ENCODE measurements around the gene REM2.
A peak's percentile ranks its signal among the peaks of the same experiment; 100 is the strongest.

The REM2 gene

GRCh38 chr14:22926316-22926715, 43.3 kb downstream of the REM2 start:
- Histone ChIP-seq H2AFZ (ENCODE audit: low read length) (no peak overlapping the region), H3K4me1 (ENCODE audit: insufficient read depth, low read length, poor library complexity, severe bottlenecking) (peaks cover 11% of the 10 kb centered on the region), H3K4me3 (ENCODE audit: low read length, poor library complexity, severe bottlenecking) (peak overlapping the region; percentile 12), H3F3A (ENCODE audit: low read depth) (no peaks in the 10 kb centered on the region), H3K36me3 (ENCODE audit: insufficient read depth, low read length) (peaks cover 28% of the 10 kb centered on the region; the same call in 1 of the 2 replicates), H3K79me2 (ENCODE audit: insufficient read depth, low read length) (peaks cover 34% of the 10 kb centered on the region), H3K9ac (ENCODE audit: low read depth, low read length, poor library complexity, severe bottlenecking) (no peak overlapping the region), H3K9me2 (replicated peaks; ENCODE audit: low read depth, low read length) (no peaks in the 10 kb centered on the region), H4K20me1 (ENCODE audit: insufficient read depth, low read length, poor library complexity, severe bottlenecking) (no peaks in the 10 kb centered on the region), H3K4me2 (ENCODE audit: low read depth, low read length, poor library complexity, severe bottlenecking) (peak overlapping the region; percentile 92), H3K9me3 (ENCODE audit: insufficient read depth, low read depth, low read length) (no peaks in the 10 kb centered on the region), H3K27me3 (ENCODE audit: insufficient read depth, low read length, poor library complexity, severe bottlenecking) (no peaks in the 10 kb centered on the region)
- TF ChIP-seq CTCF (conservative IDR thresholded peaks at IDR 0.05; ENCODE audit: low read length) (no peak), EZH2phosphoT487 (IDR thresholded peaks at IDR 0.05; ENCODE audit: borderline replicate concordance) (no peak)

GRCh38 chr14:22928237-22929103, 45.4 kb downstream of the REM2 start:
- Histone ChIP-seq H3K9me2 (replicated peaks; ENCODE audit: low read depth, low read length) (no peaks in the 10 kb centered on the region), H3K4me1 (ENCODE audit: insufficient read depth, low read length, poor library complexity, severe bottlenecking) (peaks cover 11% of the 10 kb centered on the region), H2AFZ (ENCODE audit: low read length) (peak overlapping the region; percentile 86), H3K27me3 (ENCODE audit: insufficient read depth, low read length, poor library complexity, severe bottlenecking) (no peaks in the 10 kb centered on the region), H3K9me3 (ENCODE audit: insufficient read depth, low read depth, low read length) (no peaks in the 10 kb centered on the region), H3F3A (ENCODE audit: low read depth) (no peaks in the 10 kb centered on the region), H3K4me2 (ENCODE audit: low read depth, low read length, poor library complexity, severe bottlenecking) (peak overlapping the region; percentile 92), H3K4me3 (ENCODE audit: low read length, poor library complexity, severe bottlenecking) (peak overlapping the region; percentile 90), H3K79me2 (ENCODE audit: insufficient read depth, low read length) (peaks cover 34% of the 10 kb centered on the region), H4K20me1 (ENCODE audit: insufficient read depth, low read length, poor library complexity, severe bottlenecking) (no peaks in the 10 kb centered on the region), H3K36me3 (ENCODE audit: insufficient read depth, low read length) (peaks cover 14% of the 10 kb centered on the region; the same call in 1 of the 2 replicates), H3K9ac (ENCODE audit: low read depth, low read length, poor library complexity, severe bottlenecking) (peak overlapping the region; percentile 86)
- TF ChIP-seq CTCF (conservative IDR thresholded peaks at IDR 0.05; ENCODE audit: low read length) (no peak), EZH2phosphoT487 (IDR thresholded peaks at IDR 0.05; ENCODE audit: borderline replicate concordance) (no peak)

- H3K4me1 ChIP-seq (ENCODE audit: insufficient read depth, low read length, poor library complexity, severe bottlenecking) = peaks cover 11% of the 10 kb centered on the region
- no peaks in the 10 kb centered on the region for H4K20me1 ChIP-seq (ENCODE audit: insufficient read depth, low read length, poor library complexity, severe bottlenecking)
- H3K9me3 ChIP-seq (ENCODE audit: insufficient read depth, low read depth, low read length) = no peaks in the 10 kb centered on the region
- H2AFZ ChIP-seq (ENCODE audit: low read length) = peak within 1 kb of the TSS; percentile 86
- H3K27me3 ChIP-seq (ENCODE audit: insufficient read depth, low read length, poor library complexity, severe bottlenecking) = no peaks in the 10 kb centered on the region
- no peaks in the 10 kb centered on the region for H3K9me2 ChIP-seq (replicated peaks; ENCODE audit: low read depth, low read length)
- peak within 1 kb of the TSS; percentile 86 for H3K9ac ChIP-seq (ENCODE audit: low read depth, low read length, poor library complexity, severe bottlenecking)
- peaks cover 6% of the 10 kb centered on the region; the same call in 1 of the 2 replicates for H3K36me3 ChIP-seq (ENCODE audit: insufficient read depth, low read length)
- H3K4me3 ChIP-seq (ENCODE audit: low read length, poor library complexity, severe bottlenecking) = peak within 1 kb of the TSS; percentile 90
- TF ChIP-seq CTCF (conservative IDR thresholded peaks at IDR 0.05; ENCODE audit: low read length) = no peak
- no peak for TF ChIP-seq EZH2phosphoT487 (IDR thresholded peaks at IDR 0.05; ENCODE audit: borderline replicate concordance)
- peak within 1 kb of the TSS; percentile 99 for H3K4me2 ChIP-seq (ENCODE audit: low read depth, low read length, poor library complexity, severe bottlenecking)
- H3F3A ChIP-seq (ENCODE audit: low read depth) = no peaks in the 10 kb centered on the region
- peaks cover 34% of the 10 kb centered on the region for H3K79me2 ChIP-seq (ENCODE audit: insufficient read depth, low read length)
Measured at GRCh38 chr14:22929104-22929960, 46.3 kb downstream of the REM2 start, which contains the start of gene PRMT5. Gene PRMT5 (minus strand): TSS chr14:22929376. CDS start chr14:22929361, 15 bp downstream.

Measured in Loucy (cell line).